Measurements from ENCODE around the gene CCDC85C.
A peak's percentile ranks its signal among the peaks of the same experiment; 100 is the strongest.

The CCDC85C gene

DNA sequence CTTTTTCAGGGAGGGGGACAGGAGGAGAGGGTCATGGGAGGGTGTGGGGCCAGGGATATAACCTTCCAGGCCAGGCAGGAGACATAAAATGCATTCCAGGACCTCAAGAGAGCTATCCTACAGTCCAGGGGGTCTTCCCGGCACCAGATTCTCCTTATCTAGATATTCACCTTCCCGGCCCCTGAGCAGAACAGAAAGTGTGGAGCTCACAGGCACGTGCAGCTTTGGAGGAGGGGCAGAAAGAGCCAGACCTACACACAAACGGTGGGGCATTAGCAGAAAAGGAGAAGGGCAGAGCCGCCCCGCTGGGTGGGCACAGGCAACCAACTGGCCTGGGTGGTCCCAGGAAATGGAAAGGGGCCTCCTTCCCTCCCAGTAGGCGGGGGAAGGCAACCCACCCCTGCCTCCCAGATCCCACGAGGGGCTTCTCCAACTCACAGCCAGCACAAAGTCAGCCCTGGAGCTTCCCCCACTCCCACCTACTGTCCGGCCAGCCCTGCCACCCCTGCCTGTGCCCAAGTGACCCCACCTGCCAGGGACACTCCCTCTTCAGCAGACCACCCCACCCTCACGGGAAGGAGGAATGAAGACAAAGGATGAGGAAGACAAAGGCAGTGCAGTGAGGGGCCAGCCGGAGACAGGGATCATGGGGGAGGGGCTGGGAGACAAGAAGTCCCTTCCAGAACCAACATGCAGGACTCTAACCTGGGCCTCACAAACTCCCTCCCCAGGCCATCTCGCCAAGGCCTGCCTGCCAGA lies 33.3 kb downstream of the CCDC85C start:
- no peak for DNase-seq

DNA sequence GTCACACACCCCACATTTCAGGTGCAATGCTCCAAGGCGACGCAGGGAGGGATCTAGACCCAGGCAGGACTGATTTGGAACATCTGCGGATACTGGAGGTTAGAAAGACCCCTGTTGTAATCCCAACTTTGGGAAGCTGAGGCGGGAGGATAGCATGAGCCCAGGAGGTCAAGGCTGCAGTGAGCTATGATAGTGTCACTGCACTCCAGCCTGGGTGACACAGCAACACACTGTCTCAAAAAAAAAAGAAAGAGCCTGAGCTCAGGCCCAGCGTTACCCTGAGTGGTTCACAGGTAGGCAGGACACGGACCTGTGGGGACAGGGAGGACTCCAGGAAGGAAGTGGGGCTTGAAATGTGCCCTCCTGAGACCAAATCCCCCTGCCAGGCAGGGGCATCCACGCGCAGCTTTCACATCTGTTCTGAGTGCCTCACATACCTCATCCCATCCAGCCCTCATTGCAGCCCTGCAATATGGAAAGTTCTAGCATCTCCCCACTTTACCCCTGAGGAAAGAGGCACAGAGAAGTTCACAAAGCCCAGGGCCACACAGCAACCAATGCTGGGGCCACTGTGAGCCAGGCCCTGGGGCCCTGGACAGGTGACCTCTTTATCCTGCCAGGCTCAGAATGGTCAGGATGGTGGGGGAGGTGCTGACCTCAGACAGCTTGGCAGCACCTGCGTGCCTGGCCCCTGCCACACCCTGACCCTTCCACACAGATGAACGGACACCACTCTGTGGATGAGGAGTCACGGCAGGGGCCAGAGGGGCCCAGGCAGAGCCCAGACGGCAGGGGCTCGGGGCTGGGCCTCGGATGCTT lies 34.1 kb downstream of the CCDC85C start:
- no peak for DNase-seq

DNA sequence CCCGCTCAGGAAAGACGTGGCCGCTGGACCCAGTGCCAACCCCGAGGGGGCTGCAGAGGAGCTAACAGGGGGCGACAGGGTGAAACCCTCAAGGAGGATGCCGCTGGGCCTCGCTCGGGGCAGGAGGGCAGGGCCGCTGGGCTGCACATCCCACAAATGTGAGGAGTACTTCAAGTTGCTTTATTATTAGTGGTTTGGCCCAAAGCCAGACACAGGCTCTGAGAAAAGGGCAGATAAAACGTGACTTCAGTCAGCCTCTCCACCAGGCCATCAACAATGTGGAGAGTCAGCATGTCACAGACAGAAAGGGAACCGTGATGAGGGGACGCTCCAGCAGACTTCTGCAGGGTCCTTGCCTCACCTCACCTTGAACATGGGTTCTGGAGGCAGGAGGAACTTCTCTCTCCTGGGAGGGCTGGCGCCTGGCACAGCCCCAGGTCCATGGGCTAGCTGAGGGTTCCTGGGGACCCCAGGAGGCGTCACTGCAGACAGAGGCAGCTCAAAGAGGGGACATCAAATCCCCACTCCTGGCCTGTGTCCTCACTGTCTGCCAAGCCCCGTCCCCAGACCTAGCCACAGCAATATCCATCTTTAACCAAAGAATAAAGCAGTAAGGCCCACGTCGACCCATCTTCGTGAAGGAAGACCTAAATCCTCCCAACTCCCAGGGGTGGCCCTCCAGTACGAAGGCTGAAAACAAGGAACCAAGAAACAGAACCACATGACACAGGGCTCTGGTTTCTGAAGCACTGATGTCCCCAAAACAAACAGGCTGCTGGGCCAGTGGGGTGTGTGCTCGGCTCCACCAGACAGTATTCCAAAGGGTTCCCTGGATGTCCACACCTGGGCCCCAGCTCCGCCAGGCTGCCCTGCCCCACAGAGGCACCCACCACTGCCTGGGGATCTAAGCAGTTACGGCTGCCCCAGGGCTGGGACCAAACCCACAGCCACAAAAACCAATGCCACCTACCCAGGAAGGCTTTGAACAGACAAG lies 35.1 kb downstream of the CCDC85C start:
- peak; percentile 22 for DNase-seq

DNA sequence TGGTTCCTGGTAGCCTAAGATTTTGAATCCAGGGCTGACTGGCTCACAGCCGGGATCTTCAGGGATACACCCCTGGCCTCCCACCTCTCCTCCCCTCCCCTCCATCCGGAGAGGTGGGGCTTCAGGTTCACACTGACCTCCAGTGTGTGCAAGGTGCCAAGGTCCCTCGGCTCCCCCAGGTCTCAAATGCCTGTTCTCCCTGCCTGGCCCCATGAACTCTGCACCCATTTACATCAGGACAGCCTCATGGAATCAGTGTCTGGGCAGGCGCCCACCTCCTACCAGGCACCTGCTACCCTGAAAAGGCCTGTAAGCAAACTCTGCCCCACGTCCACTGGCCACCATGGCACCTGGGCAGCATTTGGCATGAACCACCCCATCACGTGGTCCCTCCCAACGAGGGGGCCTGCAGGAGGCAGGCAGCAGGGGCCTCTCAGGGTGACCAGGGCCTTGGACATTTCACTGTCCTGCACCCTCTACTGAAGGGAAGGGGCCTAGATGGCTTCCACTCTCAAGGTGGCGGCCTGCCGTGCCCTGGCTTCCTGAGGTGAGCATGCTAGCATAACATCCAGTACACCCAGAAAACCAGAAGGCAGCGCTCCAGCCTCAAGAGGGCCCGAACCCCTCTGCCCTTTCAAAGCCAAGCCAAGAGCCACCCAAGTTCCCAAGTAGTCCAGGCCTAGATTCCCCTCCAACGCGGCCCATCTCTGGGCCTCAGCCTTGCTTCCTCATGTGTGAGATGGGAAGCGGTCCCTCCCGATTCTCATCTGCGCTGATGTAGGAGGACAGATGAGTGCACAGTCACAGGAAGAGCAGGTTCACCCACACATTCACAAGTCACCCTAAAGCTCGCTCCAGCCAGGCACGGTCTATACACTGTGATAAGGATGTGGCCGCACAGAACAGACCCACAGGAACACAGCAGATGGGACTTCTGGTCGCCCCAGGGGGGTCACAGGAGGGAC lies 37.3 kb downstream of the CCDC85C start:
- no peak for DNase-seq

DNA sequence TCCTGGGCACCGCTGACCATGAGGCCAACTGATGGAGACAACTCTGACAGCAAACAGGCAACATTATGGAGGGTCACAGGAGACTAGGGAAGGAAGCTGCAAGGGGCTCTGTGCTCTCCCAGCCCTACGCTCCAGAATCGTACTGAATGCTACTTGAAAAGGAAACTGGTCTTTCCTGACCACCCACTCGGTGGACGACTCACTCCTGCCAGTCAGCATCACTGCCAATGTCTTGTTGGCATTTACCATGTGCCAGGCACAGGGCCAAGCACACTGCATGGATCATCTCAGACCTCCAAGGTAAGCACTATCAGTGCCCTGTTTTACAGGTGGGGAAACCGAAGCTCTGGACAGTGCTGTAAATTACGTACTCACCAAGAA lies 38.0 kb downstream of the CCDC85C start:
- no peak for DNase-seq

DNA sequence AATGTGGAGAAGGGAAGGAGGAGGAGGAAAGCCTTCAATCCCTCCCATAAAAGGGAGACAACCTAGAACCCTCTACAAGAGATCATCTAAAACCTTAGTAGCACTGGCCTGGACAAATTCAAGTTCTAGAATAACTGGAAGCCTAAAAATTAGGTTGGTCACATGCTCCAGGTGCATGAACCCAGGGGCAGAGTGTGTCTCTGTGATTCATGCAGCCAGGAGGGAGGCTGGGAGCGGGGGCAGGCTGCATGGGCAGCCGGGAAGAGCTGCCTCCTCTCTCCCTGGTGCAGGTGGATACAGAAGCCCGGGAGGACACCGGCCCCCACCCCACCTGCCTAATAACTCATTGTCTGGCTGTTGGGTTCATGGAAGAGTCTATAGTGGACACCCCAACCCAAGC lies 38.6 kb downstream of the CCDC85C start:
- DNase-seq: no peak

DNA sequence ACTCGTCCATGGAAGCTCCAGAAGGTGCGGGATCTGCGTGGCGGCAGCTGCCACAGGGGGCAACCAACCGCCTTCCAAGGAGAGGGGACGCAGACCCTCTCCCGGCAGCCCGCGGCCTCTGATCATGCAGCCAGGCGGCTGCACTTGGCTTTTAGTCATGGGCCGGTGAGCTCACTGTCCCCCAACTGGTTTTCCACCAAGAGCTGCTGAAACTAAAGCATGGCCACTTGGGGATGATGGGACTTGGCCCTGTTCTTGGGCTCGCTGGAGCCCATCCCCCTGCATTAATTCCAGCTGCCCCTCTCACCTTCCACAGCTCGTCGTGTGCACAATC lies 39.1 kb downstream of the CCDC85C start:
- DNase-seq: no peak

DNA sequence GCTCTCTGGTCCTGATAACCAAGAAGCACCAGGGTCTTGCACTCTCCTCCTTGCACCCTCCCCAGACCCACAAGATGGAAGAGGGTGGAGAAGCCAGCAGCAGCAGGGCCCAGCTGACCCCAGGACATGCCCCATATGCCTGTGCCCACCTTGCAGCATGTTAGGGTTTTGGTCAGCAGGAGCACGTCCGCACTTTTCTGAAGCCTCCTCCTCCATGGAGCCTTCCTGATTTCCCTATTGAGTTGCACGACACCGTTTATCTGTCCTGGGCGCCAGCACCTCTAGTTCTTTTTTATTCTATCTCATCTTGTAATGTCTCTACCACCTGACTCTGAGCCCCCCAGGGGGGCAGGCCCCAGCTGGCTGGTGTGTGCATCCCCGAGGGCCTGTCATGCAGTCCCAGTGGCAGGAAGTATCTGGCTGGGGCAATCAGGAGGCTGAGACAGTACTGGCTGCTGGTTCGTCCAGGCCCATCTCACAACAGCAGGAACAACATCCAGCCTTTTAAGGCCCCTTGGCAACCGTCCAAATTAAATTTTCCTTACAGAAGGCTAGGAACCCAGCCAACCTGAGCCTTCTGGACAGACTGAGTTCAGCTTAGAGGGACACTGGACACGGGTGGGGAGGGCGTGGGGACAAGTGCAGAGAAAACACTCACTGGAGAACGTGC lies 39.6 kb downstream of the CCDC85C start:
- DNase-seq: no peak

DNA sequence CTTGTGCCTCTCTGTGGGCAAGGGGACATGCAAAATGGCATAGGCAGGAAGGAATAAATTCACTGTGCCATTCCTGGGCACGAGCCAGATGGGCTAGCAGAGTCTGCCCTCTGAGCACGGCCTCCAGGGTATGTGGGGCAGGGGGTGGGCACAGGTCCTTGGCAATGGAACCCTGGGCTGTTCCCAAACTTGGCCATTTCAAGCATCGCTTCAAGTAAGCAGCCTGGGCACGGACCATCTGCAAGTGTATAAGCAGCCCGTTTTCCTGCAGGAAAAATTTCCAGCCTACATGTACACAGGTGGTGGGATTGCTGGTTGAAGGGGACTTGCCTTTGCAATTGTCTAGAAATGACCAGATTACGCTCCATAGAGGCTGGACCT lies 40.3 kb downstream of the CCDC85C start:
- DNase-seq: no peak

DNA sequence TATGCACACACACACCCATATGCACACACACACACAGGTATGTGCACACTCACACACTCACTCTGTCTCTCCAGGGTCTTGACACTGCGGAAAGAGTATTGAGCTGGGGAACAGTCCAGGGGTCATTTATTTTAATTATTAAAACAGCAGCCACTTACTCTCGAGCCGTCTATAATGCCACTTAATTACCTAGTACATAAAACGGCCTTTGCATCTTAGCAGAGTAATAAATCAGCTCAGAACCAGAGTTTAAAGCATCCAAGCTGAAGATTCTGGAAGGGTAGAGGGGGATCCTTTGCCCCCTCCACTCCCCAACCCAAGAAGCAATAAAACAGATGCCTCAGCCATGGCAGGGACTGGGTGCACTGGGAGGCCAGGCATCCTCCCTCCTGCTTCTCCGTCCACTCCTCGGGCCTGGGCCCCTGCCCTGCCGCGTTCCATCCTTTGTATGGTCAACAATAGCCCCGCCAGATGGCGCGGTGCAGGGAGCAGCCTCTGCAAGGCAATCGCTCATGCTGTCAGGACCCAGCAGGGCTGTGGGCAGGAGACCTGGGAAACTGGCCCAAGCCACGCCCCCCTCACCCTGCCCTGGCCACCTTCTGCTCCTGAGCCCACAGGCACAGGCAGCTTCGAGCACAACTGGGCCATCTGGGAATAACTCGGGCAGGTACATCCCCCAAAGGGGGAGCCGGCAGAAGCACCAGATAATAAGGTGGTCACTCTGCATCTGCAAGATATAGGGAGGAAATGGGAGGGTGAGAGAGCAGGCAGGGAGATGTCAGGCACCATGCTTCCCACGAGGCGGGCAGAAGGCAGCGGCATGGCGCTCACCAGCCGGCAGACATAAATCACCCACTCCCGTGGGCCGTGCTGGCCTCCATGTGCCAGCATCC lies 40.9 kb downstream of the CCDC85C start:
- DNase-seq: no peak

DNA sequence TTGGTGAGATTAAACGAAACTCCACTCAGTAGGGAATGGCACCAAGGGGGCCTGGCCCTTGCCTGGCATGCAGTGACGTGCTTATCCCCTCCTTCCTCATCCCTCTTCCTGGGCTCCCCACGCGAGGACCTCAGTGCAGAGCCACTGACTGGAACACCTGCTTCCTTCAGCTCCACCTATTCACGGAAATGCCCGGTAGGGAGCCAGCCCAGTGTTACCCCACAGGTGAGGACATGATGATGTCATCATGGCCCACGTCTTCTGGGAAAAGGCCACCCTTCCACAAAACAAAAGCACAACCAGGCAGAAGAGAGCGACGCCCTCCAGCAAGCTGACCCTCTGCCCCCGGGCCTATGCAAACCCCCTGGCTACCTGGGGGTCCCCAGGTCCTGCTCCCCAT lies 42.1 kb downstream of the CCDC85C start:
- DNase-seq: no peak

DNA sequence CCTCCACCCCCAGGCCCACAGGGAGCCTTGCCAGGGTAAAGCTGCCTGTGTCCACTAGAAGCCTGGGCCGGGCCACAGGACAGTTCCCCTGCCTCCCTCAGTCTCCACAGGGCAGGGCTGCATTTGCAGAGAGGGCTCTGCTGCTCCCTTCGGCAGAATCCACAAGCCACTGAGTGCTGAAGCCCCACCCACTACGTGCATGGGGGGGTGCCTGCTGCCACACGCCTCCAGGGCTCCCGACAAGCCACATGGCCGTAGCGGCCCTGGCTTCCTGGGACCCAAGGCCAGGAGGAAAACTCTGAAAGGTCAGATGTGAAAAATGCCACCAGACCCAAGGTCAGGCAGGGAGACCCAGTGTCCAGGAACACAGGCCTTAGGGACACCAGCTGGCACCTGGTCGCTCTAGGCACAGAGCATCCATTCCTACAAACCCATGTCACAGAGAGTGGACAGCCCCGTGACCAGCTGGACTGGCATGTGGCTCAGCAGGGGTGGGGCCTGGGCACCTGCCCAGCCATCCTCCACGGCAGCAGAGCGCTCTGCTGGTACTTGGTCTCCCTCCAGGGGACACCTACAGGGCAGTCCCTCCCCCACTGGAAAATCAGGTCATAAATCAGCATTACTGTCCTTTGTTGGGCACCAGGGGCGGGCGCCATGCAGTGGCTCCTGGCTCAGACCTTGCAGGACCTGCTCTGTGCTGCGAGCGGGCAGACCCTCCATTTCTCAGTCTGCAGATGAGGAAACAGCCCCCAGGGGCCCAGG lies 42.9 kb downstream of the CCDC85C start:
- no peak for DNase-seq

DNA sequence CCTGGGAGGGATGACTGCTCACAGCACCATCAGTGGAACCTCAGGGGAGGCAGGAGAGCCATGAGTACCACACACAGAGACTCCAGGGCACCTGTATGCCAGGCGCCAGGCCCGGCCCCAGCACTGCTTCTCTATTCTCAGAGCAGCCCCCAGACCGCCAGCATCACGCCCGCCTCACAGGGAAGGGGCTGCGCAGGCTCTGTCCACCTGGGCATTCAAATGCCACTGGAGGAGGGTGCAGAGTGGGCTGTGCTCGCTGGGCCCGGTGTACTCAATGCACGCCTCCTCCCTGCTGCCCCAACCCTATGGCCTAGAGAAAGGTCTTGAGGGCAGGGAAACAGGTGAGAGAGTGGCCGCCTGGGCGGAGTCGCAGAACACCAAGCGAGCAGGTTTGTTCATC lies 43.6 kb downstream of the CCDC85C start:
- DNase-seq: no peak

DNA sequence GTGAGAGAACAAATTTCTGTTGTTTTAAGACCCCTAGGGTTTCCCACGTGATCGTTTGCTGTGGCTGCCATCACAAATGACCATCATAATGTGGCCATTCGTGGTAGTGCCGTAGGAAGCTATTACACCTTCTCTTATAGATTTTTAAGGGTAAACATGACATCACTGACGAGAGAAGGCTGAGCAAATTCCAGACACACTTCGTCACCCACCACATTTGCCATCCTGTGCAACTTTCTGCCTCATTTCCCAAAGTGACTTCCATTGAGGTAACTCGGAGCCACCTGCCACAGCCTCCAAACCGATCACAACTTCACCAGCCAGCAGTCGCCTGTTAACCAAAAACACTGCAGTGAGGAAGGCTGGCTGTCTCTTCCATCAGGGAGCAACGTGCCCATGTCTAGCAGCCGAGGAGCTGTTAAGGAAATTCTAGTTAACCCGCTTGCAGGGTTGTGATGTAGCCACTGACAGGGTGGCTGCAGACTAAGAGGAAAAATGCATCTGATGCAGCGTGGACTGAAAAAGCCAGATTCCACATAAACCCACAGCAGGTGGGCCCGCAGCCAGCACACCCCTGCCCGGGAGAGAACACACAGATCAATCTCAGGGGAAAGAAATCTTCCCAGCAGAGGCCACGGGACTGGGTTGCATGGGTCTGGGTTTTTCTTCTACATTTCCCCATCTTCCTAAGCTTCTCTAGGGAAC lies 44.6 kb downstream of the CCDC85C start:
- DNase-seq: no peak

DNA sequence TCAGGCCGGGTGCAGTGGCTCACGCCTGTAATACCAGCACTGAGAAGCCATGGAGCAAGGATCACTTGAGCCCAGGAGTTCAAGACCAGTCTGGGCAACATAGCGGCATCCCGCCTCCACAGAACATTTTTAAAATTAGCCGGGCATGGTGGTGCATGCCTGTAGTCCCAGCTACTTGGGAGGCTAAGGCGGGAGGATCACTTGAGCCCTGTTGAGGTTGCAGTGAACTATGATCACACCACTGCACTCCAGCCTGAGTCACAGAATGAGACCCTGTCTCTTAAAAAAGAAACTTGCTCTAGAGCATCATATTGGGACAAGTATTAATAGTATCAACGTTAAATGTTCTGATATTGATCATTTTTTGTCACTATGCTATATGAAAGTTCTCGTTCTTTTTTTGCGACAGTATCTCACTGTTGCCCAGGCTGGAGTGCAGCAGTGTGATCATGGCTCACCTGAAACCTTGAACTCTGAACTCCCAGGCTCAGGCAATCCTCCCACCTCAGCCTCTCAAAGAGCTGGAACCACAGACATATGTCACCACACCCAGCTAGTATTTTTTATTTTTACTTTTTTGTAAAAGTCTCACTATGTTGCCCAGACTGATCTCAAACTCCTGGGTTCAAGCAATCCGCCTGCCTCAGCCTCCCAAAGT lies 47.7 kb downstream of the CCDC85C start:
- DNase-seq: no peak

DNA sequence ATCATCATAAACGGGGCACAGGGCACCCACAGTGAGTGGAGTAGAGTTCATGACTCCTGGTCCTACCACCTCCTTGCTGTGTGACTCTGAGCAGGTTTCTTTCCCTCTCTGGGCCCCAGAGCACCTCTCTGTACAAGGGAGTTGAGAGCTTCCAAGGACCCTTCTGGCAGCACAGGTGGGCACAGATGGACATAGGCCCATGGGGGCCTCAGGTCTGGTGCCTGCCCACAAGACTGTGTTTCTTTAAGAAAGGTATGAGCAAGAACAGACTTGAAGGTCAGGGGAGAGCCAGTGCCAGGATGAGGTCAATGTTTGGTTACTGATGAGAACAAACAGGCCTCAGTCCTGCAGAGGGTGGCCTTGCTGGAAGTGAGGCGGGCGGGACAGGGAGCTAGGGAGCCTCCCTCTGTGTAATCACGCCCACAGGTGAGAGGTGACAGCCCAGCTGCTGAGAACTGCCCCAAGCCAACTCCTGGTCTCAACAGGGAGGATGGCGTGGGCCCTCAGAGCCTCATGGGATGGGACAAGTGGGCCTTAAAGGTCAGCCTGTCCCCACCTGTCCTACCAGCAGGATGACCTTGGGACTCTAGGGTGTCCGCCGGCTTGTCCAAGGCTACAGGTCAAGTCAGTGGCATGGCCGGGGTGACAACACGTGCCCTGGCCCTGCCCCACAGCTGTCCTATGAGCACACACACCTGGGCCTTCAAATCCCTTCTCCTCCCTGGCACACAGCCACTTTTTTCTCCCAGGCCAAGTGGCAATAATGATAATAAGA lies 49.1 kb downstream of the CCDC85C start:
- DNase-seq: no peak

DNA sequence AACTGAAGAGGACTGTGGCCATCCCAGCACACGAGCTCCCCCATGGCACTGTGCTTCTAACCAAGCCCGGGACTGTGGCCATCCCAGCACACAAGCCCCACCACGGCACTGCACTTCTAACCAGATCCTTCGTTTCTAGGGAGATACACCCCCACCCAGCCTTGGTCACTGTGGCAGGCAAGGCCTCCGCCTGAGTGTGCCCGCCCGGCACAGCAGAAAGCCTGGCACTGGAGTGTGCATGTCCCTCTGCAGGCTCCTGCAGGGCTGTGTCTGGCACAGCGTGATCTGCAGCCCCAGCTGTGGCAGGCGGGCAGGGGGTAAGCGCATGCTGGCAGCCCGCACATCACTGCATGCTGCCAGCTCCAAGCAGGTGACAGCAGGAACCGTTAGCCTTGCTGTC lies 49.8 kb downstream of the CCDC85C start:
- no peak for DNase-seq

Data from T1000 (cell line).